GM12878 (cell line): ENCODE measurements around the gene SCYL1. TPM values are rescaled to one million over a fixed set of nuclear protein-coding genes. Genes with fewer than 3 reads are reported as not detected.

Source experiments
- BACH1 ChIP-seq: fragments of 450-650 bp; IDR thresholded peaks from 2 replicates; pipeline ENCODE4 v1.6.1; 2017; ENCODE audit warnings: mild to moderate bottlenecking, borderline replicate concordance
- BCL3 ChIP-seq: IDR thresholded peaks from 2 replicates; pipeline ENCODE4 v1.6.1; 2011; ENCODE audit warnings: borderline replicate concordance, low read depth, mild to moderate bottlenecking, moderate library complexity, low read length; ENCODE audit not compliant: insufficient read depth, poor library complexity, severe bottlenecking
- CTCF ChIP-seq, 3 experiments: IDR thresholded peaks in 2 of 3; conservative IDR thresholded peaks in 1 of 3; 2 replicates each; pipeline ENCODE4 v1.5.1; 2011; ENCODE audit warnings: low read depth in 3 of 3, low read length in 3 of 3, mild to moderate bottlenecking in 3 of 3, control low read depth in 2 of 3, moderate library complexity in 2 of 3, inconsistent platforms in 1 of 3, mixed read lengths in 1 of 3; ENCODE audit not compliant: control insufficient read depth in 2 of 3, insufficient read depth in 1 of 3; ENCODE audit errors: extremely low read depth in 1 of 3
- ESRRA ChIP-seq: IDR thresholded peaks from 2 replicates; pipeline ENCODE4 v1.6.1; 2012; ENCODE audit warnings: mild to moderate bottlenecking, low read length, improper control_type of control experiment
- IKZF2 ChIP-seq, 2 experiments: fragments of 450-650 bp; IDR thresholded peaks; 2 replicates each; pipeline ENCODE4 v1.6.1; 2017; ENCODE audit warnings: mild to moderate bottlenecking in 2 of 2, moderate library complexity in 2 of 2
- IRF3 ChIP-seq: fragments of 450-650 bp; IDR thresholded peaks from 2 replicates; pipeline ENCODE4 v1.6.1; 2014; ENCODE audit warnings: mild to moderate bottlenecking
- KDM1A ChIP-seq: fragments of 200-600 bp; sonication (generic); IDR thresholded peaks from 2 replicates; pipeline ENCODE4 v1.6.1; 2016; ENCODE audit warnings: borderline replicate concordance
- KLF5 ChIP-seq: fragments of 450-650 bp; IDR thresholded peaks from 2 replicates; pipeline ENCODE4 v1.6.1; 2014; ENCODE audit warnings: mild to moderate bottlenecking; ENCODE audit not compliant: partially characterized antibody
- LARP7 ChIP-seq: fragments of 450-650 bp; IDR thresholded peaks from 2 replicates; pipeline ENCODE4 v1.6.1; 2017; ENCODE audit warnings: mild to moderate bottlenecking
- MTA2 ChIP-seq: fragments of 450-650 bp; IDR thresholded peaks from 2 replicates; pipeline ENCODE4 v1.6.1; 2016; ENCODE audit warnings: low read depth, mild to moderate bottlenecking, moderate library complexity
- NBN ChIP-seq: fragments of 450-650 bp; IDR thresholded peaks from 2 replicates; pipeline ENCODE4 v1.6.1; 2016
- NKRF ChIP-seq: fragments of 450-650 bp; conservative IDR thresholded peaks from 2 replicates; pipeline ENCODE4 v1.6.1; 2017; ENCODE audit warnings: mild to moderate bottlenecking, moderate library complexity
- PKNOX1 ChIP-seq: fragments of 450-650 bp; IDR thresholded peaks from 2 replicates; pipeline ENCODE4 v1.6.1; 2016; ENCODE audit warnings: mild to moderate bottlenecking
- POLR2AphosphoS2 ChIP-seq: IDR thresholded peaks from 2 replicates; pipeline ENCODE4 v1.6.1; 2011; ENCODE audit warnings: low read depth, mild to moderate bottlenecking, low read length, improper control_type of control experiment, moderate library complexity
- RAD21 ChIP-seq: IDR thresholded peaks from 2 replicates; pipeline ENCODE4 v1.6.1; 2011; ENCODE audit warnings: mild to moderate bottlenecking, low read depth, low read length, moderate library complexity; ENCODE audit not compliant: insufficient read depth
- RELB ChIP-seq: fragments of 450-650 bp; IDR thresholded peaks from 2 replicates; pipeline ENCODE4 v1.6.1; 2017; ENCODE audit warnings: low read depth, mild to moderate bottlenecking, moderate library complexity
- TAF1 ChIP-seq: IDR thresholded peaks from 2 replicates; pipeline ENCODE4 v1.6.1; 2011; ENCODE audit warnings: mild to moderate bottlenecking, low read depth, low read length, borderline replicate concordance
- TBL1XR1 ChIP-seq: IDR thresholded peaks from 2 replicates; pipeline ENCODE4 v1.6.1; 2012; ENCODE audit warnings: low read depth, low read length, improper control_type of control experiment
- ZNF207 ChIP-seq: fragments of 450-650 bp; IDR thresholded peaks from 2 replicates; pipeline ENCODE4 v1.6.1; 2014; ENCODE audit warnings: antibody characterized with exemption, mild to moderate bottlenecking, borderline replicate concordance
- polyA plus RNA-seq, 11 experiments: library from polyadenylated mRNA; depleted of rRNA in 4 of 11; unstranded in 6 of 11; stranded (reverse) in 5 of 11; fragments of >200 nt; fragmentation: Nextera tagmentation in 4 of 11; fragmentation: Illumina TruSeq in 1 of 11; extraction: Ambion mirVana in 4 of 11; extraction: Trizol in 1 of 11; gene quantifications; 1 replicate in 1 of 11; 2 replicates in 10 of 11; pipeline versions ENCODE4 v1.2.1 to v1.2.3, GENCODE V29; 2011 to 2016; ENCODE audit warnings: inconsistent platforms in 2 of 11, missing spikeins in 2 of 11, low read depth in 1 of 11
- total RNA-seq, 4 experiments: library from RNA; depleted of rRNA in 3 of 4; stranded (reverse); fragments of >200 nt in 3 of 4; fragmentation: Illumina TruSeq in 1 of 4; extraction: Trizol in 1 of 4; gene quantifications; 2 replicates each; pipeline versions ENCODE4 v1.2.1 to v1.2.3, GENCODE V29; 2013 to 2021

Gene SCYL1
- total and polyA plus RNA-seq, 10 of the 15 experiments (the other 5 are each of a cell fraction or from before 2014, with no cell fraction given): 0.80 to 82.7 (median 51.2) TPM

GRCh38 chr11:65540290-65541092 lies 15.6 kb downstream of the SCYL1 start (continued):
- TF ChIP-seq RAD21 (peak; percentile 74), TAF1 (no peak; the same call in 1 of the 2 replicates), BCL3 (peak; percentile 14), ESRRA (no peak), RELB (0 out of 2 replicates have a peak, but pooled peaks have one; percentile 36), MTA2 (peak; percentile 9; the same call in 1 of the 2 replicates), KLF5 (no peak), IRF3 (no peak), PKNOX1 (no peak), CTCF (IDR thresholded peaks at IDR 0.05 in 2 of 3, conservative IDR thresholded peaks at IDR 0.05 in 1 of 3; ENCODE audit: control insufficient read depth in 2 of 3, extremely low read depth in 1 of 3, insufficient read depth in 1 of 3, low read depth in 3 of 3, low read length in 3 of 3) (peak; percentile 82 to 91 (median 82)), KDM1A (no peak), LARP7 (peak; percentile 53), IKZF2 (IDR thresholded peaks at IDR 0.05) (peak; percentile 58 to 68), NBN (peak; percentile 77; the same call in 1 of the 2 replicates), ZNF207 (no peak), TBL1XR1 (no peak), BACH1 (peak; percentile 94), NKRF (peak; percentile 81), POLR2AphosphoS2 (0 out of 2 replicates have a peak, but pooled peaks have one; percentile 36)
